Measurements from ENCODE around the gene ASTL.

ASTL gene

DNA sequence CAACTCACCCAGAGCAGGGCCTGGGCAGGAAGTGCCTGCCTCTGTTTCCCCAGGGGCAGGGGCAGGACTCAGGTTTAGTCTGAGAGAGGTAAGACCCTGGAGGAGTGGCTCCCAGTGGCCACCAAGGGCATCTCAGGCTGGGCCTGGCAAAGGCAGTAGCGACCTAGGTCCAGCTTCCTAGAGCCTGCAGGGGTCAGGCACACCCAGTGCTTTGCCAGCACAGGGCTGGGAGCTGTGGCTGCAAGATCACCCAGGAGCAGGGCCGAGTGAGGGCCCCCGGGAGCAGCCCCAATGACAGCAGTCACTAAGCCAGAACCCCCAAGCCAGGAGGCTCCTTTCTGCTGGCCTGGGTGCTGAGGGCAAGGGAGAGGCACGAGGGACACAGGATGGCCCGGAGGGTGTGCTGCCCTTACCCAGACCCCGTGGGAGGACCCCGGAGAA, 15.7 kb upstream of the ASTL start:
- no peaks in the 10 kb centered on the region for H3K9me3 Mint-ChIP-seq
- no peak overlapping the region for H3K27ac Mint-ChIP-seq
- H3K27me3 Mint-ChIP-seq = no peaks in the 10 kb centered on the region
- H3K4me1 Mint-ChIP-seq (ENCODE audit: low read depth) = peaks cover 95% of the 10 kb centered on the region
- peak; percentile 37 for DNase-seq
- H3K36me3 Mint-ChIP-seq (ENCODE audit: low read depth) = no peaks in the 10 kb centered on the region
- H3K4me3 Mint-ChIP-seq = no peak overlapping the region

DNA sequence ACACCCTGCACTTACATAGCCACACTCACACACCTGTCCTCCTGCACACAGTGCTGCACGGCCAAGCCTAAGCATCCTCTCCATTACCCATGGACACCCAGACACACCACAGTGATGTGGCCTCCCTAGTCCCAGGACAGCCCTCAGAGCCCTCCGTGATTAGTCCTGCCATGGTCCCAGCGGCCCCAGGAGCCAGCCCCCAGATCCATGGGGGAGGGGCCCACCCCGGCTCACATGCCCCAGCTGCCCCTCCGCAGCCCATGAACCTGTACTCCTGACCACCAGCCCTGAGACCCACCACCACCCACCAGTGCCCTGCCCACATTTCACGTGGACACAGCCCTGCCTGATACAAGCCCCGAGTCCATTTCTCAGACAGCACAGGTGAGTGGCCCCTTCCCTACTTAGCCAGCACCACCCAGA, 15.0 kb upstream of the ASTL start:
- H3K27me3 Mint-ChIP-seq = no peaks in the 10 kb centered on the region
- H3K4me1 Mint-ChIP-seq (ENCODE audit: low read depth) = peaks cover 95% of the 10 kb centered on the region
- peak overlapping the region; percentile 8 for H3K27ac Mint-ChIP-seq
- H3K36me3 Mint-ChIP-seq (ENCODE audit: low read depth) = peaks cover 1% of the 10 kb centered on the region
- DNase-seq = peak; percentile 35
- no peak overlapping the region for H3K4me3 Mint-ChIP-seq
- H3K9me3 Mint-ChIP-seq = no peaks in the 10 kb centered on the region

DNA sequence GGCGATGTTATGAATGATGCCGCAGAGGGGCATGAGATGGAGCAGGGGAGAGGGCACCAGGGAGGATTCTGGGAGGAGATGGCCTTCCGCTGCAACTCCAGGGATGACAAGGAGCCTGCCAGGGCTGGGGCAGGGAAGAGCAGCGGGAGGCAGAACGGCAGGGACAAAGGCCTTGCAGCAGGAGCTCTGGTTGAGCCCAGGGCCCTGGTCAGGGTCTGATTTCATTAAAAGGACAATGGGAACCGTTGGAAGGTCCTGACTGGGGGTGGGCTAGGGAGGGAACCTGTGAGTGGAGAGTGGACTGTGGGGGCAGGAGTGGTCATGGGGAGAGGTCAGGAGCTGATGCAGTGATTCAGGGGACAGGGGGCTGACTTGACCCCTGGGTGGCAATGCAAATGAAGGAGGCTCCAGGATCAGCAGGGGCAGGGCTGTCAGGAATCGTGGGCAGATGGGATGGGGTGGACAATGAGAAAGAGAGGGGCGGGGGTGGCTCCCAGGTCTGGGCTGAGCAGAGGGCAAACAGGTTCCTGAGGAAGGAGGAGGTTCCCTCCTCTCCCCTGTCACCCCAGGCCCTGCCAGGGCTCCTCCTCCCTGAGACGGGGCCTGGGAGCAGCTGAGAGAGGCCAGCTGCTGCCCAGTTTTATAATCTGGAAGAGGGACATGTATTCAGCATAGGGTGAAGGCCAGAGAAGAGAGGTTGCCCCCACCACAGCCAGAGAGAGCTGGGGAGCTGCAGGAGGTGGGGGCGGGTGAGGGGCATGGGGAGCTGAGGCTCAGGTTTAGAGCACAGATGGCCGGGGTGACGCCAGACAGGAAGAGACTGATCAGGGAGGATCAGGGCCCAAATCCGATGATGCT, 14.2 kb upstream of the ASTL start:
- Mint-ChIP-seq H3K27ac (no peak overlapping the region), H3K9me3 (no peaks in the 10 kb centered on the region), H3K27me3 (no peaks in the 10 kb centered on the region), H3K4me1 (ENCODE audit: low read depth) (peaks cover 95% of the 10 kb centered on the region), H3K4me3 (no peak overlapping the region), H3K36me3 (ENCODE audit: low read depth) (peaks cover 4% of the 10 kb centered on the region)
- no peak for DNase-seq

GRCh38 chr2:96151595-96152303, 13.4 kb upstream of the ASTL start:
- H3K4me3 Mint-ChIP-seq = no peak overlapping the region
- no peak overlapping the region for H3K27ac Mint-ChIP-seq
- H3K9me3 Mint-ChIP-seq = no peaks in the 10 kb centered on the region
- no peaks in the 10 kb centered on the region for H3K27me3 Mint-ChIP-seq
- H3K36me3 Mint-ChIP-seq (ENCODE audit: low read depth) = peaks cover 4% of the 10 kb centered on the region
- peak; percentile 29 for DNase-seq
- peaks cover 95% of the 10 kb centered on the region for H3K4me1 Mint-ChIP-seq (ENCODE audit: low read depth)

DNA sequence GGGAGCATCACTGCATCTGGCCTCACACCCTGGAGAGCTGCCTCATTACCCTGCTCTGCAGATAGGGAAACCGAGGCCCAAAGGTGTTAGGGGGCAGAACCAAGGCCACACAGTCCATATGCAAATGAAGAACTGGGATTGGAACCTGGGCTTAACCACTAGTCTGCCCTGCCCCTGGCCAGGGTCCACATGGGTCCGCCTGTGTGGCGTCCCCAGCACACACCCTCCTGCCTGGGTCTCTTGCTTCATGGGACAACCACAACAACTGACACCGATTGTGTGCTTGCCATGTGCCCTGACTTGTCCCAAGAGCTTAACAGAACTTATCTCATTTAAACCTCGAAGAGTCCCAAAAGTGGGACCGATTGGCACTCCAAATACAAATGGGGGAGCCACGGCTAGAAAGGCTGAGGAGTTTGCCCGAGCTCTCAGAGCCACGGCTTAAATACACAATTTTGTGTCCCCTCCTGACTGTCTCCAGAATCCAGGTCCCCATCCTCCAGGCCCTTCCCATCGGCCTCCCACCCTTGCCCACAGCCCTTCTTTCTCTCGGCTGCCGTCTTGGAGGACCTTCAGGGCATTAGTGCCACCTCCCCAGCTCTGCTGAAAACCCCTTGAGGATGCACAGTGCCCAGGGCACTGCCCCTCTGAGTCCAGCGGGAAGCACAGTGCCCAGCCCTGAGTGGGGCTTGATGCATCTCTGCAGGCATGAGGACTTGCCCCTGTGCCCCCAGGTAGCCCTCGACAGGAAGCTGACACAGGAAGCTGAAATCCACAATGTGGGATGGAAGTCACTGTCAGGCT, 12.7 kb upstream of the ASTL start:
- peaks cover 4% of the 10 kb centered on the region for H3K36me3 Mint-ChIP-seq (ENCODE audit: low read depth)
- no peak overlapping the region for H3K4me3 Mint-ChIP-seq
- H3K9me3 Mint-ChIP-seq = no peaks in the 10 kb centered on the region
- DNase-seq = peak; percentile 30
- no peak overlapping the region for H3K27ac Mint-ChIP-seq
- peaks cover 94% of the 10 kb centered on the region for H3K4me1 Mint-ChIP-seq (ENCODE audit: low read depth)
- H3K27me3 Mint-ChIP-seq = no peaks in the 10 kb centered on the region

GRCh38 chr2:96150007-96150640, 11.8 kb upstream of the ASTL start:
- Mint-ChIP-seq H3K36me3 (ENCODE audit: low read depth) (peaks cover 5% of the 10 kb centered on the region), H3K27me3 (no peaks in the 10 kb centered on the region), H3K27ac (peak overlapping the region; percentile 12), H3K4me3 (no peak overlapping the region), H3K4me1 (ENCODE audit: low read depth) (peaks cover 90% of the 10 kb centered on the region), H3K9me3 (no peaks in the 10 kb centered on the region)
- peak; percentile 32 for DNase-seq

DNA sequence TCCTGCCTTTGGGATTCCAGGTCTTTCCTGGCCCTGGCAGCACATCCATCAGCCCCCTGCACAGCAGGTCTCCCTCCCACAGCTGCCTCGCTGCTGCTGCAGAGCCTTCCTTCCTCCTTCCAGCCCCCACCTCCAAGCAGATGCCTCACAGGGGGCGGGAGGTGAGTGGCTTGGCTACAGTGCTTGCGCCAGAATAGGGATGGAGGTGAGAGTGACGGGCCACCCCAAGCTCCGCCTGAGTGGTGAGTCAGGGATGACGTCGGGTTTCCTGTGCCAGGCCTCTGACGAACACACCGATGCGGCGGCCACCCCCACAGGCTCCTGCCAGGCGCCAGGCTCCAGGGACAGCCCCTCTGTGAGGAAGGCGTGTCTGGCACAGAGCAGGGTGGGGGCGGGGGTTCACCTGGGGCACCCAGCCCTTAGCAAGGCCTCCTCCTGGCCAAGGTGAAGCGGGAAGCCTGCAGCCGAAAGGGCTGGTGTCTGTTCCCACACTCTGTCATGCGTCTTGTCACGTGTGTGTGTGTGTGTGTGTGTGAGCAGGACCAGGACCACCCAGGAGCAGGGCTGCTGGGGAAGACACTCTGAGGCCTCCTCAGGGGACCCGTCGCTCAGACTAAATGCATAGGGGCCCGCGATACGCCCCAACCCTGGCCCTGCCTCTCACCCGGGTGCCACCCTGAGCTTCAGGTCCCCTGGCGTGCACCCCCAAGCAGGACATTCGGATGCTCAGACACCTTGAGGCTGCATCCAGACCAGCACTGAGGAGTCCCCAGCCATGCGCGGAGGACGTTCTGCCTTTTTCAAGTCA, 10.3 kb upstream of the ASTL start:
- Mint-ChIP-seq H3K4me3 (peak overlapping the region; percentile 85), H3K27me3 (no peaks in the 10 kb centered on the region), H3K27ac (peak overlapping the region; percentile 99), H3K36me3 (ENCODE audit: low read depth) (peaks cover 17% of the 10 kb centered on the region), H3K9me3 (no peaks in the 10 kb centered on the region), H3K4me1 (ENCODE audit: low read depth) (peaks cover 77% of the 10 kb centered on the region)
- peak; percentile 95 for DNase-seq

DNA sequence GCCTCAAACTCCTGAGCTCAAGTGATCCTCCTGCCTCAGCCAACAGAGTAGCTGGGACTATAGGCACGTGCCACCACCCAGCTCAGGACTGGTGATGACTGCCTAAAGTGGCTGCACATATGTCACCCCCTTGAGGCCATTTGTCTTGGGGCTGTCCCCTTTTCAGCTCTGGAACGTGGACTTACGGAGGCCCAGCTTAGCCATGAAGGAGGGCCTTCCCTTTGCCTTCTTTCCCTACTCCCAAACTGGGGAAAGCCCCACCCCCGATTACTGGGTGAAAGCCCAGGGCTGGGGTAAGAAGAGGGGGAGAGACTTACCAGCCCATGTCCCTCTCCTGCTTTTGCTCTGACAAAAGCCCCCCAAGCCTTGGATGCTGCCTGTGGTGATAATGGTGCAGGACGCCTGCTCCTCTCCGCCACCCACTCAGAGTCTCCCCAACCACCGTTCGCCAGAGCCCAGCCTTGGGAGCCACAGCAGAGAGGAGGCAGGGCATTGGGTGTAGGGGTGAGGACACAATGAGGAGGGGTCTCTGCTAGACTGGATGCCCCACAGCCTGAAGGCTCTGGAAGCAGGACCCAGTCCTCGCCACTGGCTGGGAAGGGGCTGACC, 9.4 kb upstream of the ASTL start:
- peak; percentile 54 for DNase-seq
- peaks cover 68% of the 10 kb centered on the region for H3K4me1 Mint-ChIP-seq (ENCODE audit: low read depth)
- H3K9me3 Mint-ChIP-seq = no peaks in the 10 kb centered on the region

DNA sequence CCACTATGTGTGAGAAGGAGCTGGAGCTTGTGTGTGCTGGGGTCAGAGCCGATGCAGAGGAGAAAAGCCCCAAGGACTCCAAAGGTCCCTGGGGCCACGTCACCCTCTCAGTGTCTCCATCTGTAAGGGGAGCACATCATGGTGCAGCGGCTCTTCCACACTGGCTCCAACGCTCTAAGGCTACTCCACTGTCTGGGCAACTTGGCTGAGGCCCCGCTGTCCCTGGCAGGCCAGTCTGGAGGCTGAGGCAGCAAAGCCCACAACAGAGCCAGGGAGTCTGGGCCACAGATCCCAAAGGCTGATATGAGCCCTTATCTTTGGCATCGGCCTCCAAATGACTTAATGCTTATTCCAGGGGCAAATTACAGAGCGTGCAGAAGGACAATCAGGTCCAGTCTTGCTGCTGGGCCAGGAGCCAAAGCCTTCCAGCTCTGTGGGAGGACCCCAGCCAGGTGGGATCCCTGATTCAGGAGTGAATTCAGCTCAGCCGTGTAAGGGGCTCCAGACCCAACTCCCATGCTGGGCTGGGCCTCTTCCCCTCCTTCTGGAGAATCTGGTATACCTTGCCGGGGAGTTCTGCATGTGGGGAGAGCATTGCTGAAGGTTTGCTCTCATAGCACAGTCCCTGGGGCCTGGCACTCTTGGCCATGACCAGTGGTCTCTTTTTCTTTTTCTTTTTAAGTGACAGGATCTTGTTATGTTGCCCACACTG, 8.7 kb upstream of the ASTL start:
- Mint-ChIP-seq H3K9me3 (no peaks in the 10 kb centered on the region), H3K27me3 (no peaks in the 10 kb centered on the region), H3K36me3 (ENCODE audit: low read depth) (peaks cover 33% of the 10 kb centered on the region), H3K4me3 (peak overlapping the region; percentile 85), H3K4me1 (ENCODE audit: low read depth) (peaks cover 69% of the 10 kb centered on the region), H3K27ac (peak overlapping the region; percentile 99)
- no peak for DNase-seq

More for the DNA sequence above, 9.4 kb upstream of the ASTL start:
- Mint-ChIP-seq H3K4me3 (peak overlapping the region; percentile 85), H3K27me3 (no peaks in the 10 kb centered on the region), H3K27ac (peak overlapping the region; percentile 99), H3K36me3 (ENCODE audit: low read depth) (peaks cover 26% of the 10 kb centered on the region)

- H3K9me3 Mint-ChIP-seq = no peaks in the 10 kb centered on the region
- no peaks in the 10 kb centered on the region for H3K27me3 Mint-ChIP-seq
- H3K4me3 Mint-ChIP-seq = peak overlapping the region; percentile 85
- peak overlapping the region; percentile 99 for H3K27ac Mint-ChIP-seq
- peaks cover 39% of the 10 kb centered on the region for H3K36me3 Mint-ChIP-seq (ENCODE audit: low read depth)
- DNase-seq = peak; percentile 96
- peaks cover 68% of the 10 kb centered on the region for H3K4me1 Mint-ChIP-seq (ENCODE audit: low read depth)
Measured at GRCh38 chr2:96146153-96146880, 8.0 kb upstream of the ASTL start.

- DNase-seq = no peak
- H3K4me1 Mint-ChIP-seq (ENCODE audit: low read depth) = peaks cover 68% of the 10 kb centered on the region
- H3K36me3 Mint-ChIP-seq (ENCODE audit: low read depth) = peaks cover 42% of the 10 kb centered on the region
- H3K27ac Mint-ChIP-seq = peak overlapping the region; percentile 99
- no peaks in the 10 kb centered on the region for H3K9me3 Mint-ChIP-seq
- H3K27me3 Mint-ChIP-seq = no peaks in the 10 kb centered on the region
- H3K4me3 Mint-ChIP-seq = peak overlapping the region; percentile 85
Measured at GRCh38 chr2:96145848-96146152, 7.5 kb upstream of the ASTL start.

DNA sequence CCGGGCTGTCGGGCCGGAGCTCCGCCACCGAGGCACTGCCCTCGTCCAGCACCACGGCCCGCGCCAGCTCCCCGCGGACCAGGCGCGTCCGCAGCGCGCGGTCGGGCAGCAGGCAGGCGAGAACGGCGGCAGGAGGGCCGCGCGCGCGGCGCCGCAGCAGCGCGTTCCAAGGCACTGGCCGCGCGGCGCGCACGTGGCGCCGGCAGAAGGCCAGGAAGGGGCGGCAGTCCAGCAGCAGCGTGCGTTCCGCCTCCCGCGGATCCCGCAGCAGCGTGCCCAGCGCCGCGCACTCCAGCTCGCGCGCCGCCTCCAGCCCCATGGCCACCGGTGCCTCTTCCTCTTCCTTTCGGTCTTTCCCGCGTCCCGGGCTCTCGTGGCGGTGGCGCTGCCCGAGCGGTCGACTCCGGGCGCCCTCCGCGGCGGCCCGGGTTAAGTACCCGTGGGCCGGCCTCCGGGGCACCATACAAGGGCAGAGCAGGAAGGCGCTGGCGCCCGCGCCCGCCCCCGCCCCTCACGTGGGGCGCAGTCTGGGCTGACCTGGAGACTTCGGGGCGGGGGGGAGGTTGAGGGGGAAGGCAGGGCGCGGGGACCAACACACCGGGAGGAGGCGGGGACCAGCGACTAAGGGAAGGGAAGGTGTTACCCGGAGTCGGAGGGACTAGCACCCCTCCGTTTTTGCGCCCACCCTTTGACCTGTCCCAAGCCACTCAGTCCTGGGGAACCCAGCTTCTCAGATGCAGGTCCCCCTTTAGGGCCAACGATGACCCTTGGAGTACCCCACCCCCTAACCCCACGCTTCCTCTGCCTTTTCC, 6.9 kb upstream of the ASTL start, which contains the start of gene DUSP2:
DUSP2 (minus strand) TSS at position 405 of the 812 bp plus-strand sequence; CDS start at position 319, 86 bp downstream.
- Mint-ChIP-seq H3K9me3 (no peaks in the 10 kb centered on the region), H3K36me3 (ENCODE audit: low read depth) (peaks cover 42% of the 10 kb centered on the region), H3K27ac (peak within 1 kb of the TSS; percentile 99), H3K27me3 (no peaks in the 10 kb centered on the region), H3K4me1 (ENCODE audit: low read depth) (peaks cover 65% of the 10 kb centered on the region), H3K4me3 (peak within 1 kb of the TSS; percentile 96)
- DNase-seq = peak; percentile 98
